GM19239 (cell line): ENCODE measurements around the gene CEP128.

ENCODE experiments used
- DNase-seq: peaks from one replicate; pipeline ENCODE4 v3.0.0; 2011; ENCODE audit warnings: low spot score; ENCODE audit not compliant: insufficient read length
- FAIRE-seq: peaks from 2 replicates; lab custom pipeline; 2011; peaks lifted over from hg19 to GRCh38; lab: Jason Lieb, UNC

CEP128 gene

DNA sequence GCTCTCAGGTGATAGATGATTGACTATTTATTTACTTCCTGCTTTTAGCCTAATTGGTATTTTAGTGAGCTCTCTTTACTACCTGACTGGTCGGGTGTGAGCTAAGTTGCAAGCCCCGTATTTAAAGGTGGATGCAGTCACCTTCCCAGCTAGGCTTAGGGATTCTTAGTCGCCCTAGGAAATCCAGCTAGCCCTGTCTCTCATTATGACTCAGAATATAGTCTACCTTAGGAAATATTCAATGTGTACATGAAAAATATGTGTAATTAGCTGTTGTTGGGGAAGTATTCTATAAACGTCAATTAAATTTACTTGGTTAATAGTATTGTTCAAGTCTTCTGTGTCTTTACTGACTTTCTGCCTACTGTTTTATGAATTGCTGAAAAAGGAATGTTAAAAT is 423.4 kb downstream of the CEP128 start:
- FAIRE-seq = no peak
- no peak for DNase-seq

DNA sequence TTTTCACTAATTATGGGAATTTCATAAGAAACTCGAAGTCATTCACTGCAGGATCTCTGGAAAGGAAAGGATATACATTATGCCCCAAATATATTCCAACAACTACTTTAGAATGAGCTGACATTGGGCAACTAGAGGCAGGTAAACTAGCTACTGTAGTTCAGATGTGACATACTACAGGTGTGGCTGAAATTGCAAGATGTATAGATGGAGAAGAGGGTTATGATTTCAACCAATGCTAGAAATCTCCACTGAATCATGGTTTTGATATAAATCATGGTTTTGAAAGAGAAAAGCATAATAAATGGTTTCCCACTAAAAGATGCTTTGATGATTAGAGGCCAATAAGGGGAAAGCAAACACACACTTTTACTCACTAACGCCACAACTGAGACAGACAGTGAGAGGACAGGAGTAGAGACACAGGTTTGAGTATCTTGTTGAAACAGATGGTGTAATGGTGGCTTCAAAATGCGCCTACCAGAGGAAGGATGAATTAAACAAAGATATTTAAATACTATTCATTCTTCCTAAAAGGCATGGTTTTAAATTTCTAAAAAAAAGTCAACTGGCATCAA is 434.2 kb downstream of the CEP128 start:
- FAIRE-seq (no peak), DNase-seq (no peak)

DNA sequence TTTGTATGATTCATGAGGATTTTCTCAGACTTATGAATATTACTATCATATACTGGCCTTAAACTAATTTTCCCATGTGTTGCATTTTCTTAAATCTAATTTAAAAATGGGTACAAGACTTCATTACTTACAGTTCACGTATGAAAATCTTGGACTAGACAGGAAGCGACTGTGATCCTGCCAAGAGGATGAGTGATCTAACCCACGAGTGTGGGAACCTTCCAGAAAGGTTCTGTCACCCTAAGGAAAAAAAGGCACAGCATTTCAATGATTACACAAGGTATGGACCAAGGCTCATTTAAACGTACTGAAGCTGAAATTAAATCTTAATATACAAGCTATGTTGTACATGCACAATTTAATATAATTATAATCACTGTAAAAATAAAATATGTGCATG is 436.8 kb downstream of the CEP128 start:
- DNase-seq = no peak
- no peak for FAIRE-seq

DNA sequence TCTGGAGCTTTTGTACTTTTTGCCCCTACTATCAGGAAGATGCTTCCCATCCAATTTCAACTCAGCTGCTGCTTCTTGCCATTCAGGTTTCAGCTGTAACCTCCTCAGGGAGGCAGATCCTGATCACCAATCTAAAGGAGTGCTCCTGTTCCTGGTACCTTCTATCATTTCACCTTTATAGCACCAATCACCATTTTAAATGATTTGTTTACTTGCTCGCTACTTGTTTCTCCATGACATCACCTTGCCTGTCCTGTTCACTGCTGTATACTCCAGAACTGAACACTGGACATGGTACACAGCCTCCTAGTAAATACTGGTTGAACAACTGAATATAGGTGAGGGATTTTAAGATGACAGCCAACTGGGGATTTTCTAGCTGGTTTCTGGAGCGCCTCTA is 443.0 kb downstream of the CEP128 start:
- DNase-seq (no peak), FAIRE-seq (no peak)

DNA sequence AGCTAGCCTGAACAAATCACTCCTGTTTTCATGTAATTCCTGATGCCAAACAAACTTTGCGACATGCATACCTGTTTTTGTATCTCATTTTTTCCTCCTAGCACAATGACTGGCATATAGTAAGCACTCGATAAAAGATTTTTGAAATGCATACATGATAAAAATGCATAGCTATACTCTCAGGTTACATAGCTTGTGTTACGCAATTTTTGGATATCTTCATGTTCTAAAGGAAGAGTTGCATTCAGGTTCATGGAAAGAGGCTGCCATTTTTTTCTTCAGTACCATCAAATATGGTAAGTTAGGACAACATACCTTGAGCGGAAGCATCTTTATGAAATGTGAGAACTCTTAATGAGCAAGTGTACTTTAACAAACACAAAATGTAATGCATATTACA is 445.4 kb downstream of the CEP128 start:
- FAIRE-seq = no peak

DNA sequence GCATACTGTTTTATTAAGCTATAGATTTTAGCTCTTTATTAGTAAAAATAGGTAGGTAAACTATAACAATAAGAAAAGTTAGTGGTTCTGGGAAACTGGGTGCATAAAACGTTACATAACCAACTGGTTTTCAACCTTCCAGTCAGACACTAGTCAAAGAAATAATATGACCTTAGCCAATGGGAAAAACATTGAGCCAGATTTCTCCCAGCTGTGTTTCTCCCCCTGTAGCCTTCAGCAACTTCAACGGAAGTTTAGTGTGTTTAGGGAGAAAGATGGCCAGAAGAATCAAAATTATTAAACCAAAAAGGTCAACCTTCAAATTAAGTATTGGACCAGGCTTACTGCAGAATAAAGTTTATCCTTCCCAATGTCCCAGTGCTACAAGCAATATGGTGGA is 446.8 kb downstream of the CEP128 start:
- DNase-seq (no peak), FAIRE-seq (no peak)

More for the DNA sequence above, 445.4 kb downstream of the CEP128 start:
- no peak for DNase-seq

DNA sequence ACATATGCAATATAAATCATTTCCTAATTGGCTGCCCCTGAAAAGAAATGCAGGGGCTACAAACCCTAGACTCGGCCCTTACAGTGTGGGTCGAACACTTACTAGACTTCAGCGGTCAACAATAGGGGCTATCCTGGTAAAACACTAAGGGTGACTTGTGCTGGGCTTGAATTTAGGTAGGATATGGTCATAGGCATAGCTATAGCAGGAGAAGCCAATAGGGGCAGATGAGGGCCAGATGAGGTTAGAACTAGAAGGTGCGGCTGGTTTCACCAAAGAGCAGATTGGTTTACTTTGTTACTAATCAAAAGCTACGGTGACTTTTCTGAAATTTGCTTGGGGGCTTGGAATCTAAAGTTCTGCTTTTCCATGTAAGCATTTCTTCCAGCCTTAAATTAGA is 447.9 kb downstream of the CEP128 start:
- FAIRE-seq (no peak), DNase-seq (no peak)

DNA sequence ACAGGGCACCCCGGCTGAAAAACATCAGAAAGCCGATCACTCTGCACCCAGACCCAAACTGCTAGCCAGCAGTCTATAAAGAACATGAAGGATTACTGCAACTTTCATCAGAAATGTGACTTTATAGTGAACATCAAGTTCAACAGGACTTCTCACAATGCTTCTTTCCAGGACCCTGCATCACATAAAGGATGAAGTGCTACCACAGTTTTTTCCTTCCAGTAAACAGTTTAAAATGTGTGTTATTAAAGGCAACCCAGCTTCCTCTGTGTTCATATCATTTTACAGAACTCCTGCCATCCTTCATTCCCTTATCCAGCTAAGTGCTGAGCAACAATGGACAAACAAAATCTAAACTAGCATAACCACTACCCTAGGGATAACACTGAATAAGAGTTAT is 449.9 kb downstream of the CEP128 start:
- DNase-seq = no peak
- no peak for FAIRE-seq

DNA sequence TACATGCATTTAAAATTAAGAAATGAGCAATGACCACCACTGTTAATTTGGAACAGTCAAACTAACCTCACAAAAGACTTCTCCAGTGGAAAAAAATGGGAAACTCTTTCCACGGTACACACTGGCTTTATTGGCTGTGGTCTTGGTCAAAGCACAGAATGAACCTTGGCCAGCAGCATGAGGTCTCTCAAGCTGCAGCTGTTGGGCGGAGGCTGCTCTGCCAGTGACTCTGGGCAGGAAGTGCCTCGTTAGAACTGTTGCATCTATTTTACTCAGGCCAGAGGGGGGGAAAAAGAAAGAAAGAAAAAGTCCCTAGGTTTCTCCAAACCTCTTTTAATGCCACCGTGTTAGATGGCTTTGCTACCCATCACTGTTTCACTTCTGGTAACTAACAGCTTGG is 450.4 kb downstream of the CEP128 start:
- no peak for FAIRE-seq

DNA sequence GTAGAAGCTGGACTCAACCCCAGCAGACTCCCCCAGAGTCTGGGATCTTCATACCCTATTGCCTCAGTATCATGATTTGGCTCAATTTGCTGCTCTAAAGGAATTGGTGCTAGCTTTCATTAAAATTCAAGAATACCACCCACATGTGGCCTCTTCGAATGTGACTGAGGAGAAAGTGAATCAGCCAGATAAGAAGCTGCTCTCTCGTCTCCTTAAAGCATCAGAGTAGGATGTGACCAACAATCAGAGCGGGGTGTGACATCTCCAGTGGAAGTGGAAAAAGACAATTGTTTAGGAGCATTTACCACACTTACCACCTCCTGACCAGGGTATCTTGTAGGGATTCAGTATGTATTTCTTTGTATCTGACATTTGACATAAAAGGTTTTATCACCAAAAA is 452.0 kb downstream of the CEP128 start:
- DNase-seq = no peak
- FAIRE-seq = no peak

More for the DNA sequence above, 450.4 kb downstream of the CEP128 start:
- DNase-seq = no peak

DNA sequence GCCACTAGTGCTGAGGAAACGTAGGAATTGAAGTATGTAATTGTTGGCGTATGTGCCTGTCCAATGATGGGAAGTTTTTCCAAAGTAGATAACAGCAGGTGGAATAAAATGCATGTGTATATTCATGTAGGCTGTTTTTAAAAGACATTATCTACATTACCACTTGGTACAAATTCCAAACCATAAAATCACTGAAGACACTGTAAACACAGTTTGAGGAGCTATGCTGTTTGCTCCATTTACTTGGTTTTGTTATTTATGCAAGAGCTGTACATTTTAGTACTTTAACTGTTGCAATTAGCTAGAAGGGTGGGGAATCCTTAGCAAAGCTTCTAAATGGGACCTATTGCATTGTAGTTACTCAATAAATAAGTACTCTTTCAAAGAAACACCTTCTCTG is 455.8 kb downstream of the CEP128 start:
- FAIRE-seq = no peak
- no peak for DNase-seq

DNA sequence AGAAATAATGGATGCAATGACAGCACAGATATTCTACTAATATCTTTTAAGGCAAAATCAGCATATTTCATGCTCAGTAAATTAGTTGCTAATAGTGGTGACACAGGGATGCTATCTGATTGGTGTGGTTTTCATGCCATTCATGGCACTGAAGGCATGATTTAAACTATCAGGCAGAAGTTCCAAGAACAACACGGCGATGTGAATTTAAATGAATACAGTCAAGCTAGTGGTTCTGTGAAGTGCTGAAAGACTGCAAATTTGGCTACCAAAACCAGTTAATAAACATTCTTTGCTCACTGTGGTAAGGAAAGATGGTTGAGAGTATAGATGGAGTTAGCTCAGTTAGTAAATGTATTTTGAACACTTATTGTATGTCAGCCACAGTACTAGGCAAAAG is 458.2 kb downstream of the CEP128 start:
- DNase-seq (no peak), FAIRE-seq (no peak)

DNA sequence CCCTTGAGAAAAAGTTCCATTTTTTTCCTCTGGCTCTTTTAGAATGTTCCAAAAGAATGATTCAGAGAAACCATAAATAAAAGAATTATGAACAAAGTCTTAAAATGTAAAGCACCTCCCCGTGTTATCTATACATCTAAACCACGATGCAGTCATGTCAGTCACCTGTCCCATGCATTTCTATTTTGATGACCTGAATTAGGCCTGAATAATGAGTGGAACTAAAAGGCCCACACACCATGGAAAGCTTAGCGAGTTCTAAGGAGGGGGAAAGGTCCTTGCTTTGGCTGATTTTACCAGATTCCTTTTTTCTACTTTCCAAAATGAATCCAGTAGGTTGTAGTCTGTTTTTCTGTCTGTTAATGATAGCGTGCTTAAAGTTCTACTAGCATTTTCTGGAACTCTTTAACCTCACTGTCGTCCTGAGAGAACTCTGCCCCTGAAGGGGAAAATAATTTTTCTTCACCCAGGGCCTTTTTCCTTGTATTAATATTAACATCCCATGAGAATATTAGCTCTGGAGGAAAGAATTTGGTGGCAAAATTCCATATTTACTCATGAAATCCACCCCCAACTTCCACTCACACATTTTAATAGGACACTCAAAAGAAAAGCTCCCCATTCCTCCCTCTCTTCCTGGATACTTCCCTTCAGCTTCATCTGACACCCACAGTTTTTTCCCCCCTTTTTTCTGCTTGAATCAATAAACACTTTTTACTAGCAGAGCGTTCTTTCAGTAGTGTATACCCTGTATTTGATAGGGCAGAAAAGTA is 464.0 kb downstream of the CEP128 start:
- no peak for FAIRE-seq
- DNase-seq = no peak

DNA sequence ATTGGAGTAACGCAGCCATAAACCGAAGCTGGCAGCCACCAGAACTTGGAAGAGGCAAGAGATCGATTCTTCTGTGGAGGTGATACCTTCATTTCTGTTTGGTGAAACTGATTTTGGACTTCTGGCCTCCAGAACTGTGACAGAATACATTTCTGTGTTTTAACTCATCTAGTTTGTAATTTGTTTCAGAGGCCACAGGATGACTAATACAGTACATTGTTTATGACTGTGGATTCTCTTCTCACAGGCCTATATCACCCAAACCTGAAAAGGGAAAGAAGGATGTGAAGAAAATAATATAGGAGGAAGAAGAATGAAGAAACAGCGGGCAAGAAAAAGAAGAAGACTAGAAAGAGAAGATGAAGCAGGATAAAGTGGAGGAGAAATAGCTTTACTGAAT is 466.5 kb downstream of the CEP128 start:
- no peak for DNase-seq
- FAIRE-seq = no peak

DNA sequence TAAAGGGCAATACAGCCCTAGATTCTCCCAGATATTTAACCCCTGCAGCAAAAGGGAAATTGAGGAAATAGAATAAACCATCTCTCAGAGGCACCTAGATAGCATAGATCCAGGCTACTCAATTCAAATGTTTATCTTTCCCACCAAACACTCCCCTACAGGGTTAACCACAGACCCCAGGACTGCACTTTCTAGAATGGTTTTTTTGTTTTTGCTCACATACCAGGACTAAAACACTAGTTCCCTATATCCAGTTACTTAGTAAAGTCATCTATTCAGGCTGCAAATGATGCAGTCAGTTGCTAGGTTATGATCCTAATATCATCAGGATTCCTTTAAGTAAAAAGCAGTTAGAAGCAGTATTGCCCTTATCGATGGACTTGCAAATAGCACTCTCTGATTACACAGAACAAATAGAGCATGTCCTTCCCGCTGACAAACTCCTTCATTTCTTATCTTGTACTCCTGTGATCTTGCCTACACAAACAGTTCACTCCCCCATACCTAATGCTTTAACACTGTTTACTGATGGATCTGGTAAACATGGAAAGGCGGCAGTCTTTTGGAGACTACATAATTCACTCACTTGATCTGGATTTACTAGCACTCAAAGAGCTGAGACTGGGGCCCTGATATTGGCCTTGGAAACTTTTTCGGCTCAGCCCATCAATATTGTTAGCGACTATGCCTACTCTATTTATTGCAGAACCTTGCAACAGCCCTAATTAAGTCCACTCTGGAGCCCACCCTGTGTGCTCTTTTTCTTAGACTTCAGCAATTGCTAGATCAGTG is 473.0 kb downstream of the CEP128 start:
- DNase-seq (no peak), FAIRE-seq (no peak)

DNA sequence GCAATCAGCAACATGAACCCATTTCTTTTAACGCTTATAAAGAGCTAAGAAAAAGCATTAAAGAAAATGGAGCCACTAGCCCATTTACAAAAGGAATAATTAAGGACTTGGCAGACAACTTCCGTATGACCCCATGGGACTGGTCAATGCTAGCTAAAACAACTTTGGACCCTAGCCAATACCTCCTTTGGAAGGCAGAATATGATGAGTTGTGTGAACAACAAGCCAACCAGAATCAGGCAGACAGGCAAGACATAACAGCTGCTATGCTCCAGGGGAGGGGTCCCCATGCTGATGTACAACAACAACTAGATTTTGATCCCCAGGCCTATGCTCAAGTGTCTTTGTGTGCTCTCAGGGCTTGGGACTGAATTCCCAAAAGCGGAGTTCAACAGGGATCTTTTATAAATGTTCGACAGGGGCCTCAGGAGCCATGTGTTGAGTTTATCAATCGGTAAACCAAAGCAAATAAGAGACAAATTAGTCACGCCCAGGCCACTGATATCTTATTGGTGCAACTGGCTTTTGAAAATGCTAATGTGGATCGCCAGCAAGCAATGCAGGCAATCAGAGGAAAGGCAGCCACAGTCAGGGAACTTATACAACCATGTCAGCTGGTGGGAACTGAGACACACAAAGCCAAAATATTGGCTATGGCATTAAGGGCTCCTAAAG is 475.9 kb downstream of the CEP128 start:
- DNase-seq (no peak), FAIRE-seq (no peak)

DNA sequence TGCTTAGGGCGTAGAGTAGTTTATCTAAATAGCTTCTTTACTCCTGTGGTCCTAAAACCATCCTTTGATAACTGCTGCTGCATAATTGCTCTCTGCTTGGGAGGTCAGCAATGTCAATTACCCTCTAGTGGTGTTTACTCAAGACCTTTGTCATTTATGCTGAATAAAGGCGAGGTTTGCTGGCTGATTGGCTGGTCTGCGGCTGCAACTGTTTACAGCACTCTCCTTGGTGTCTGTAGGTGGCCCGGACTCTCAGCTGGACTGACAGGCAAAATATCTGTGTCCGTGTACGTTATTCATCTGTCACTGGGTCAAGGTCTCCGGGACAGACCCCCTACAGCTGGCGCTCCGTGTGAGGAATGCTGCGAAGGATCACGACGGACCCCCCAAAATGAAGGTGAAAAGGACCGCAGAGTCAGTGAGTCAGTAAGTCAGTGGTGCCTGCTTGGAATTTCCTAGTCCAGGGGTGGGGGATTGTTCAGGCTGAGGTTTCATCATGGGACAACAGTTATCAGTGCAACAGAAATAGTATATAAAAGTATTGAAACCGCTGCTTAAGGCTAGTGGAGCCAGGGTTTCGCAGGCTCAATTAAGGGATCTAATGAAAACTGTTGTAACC is 476.9 kb downstream of the CEP128 start:
- FAIRE-seq (no peak), DNase-seq (no peak)

DNA sequence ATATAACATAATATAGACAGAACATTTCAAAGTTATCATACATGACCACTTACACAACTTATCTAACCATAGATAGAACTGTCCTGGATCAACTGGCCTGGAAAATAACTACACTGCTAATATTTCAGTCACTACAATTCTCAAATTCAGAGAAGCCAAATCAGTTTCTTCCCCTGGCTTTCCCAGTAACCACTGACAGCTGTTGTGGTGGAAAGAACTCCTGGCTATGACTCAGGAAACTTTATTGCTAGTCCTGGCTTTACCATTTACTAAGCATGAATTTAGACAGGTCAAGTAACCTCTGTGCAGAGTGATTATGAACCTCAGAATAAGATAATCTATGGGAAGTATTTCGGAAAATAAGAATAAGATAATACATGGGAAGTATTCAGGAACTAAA is 485.3 kb downstream of the CEP128 start:
- no peak for DNase-seq
- FAIRE-seq = no peak

DNA sequence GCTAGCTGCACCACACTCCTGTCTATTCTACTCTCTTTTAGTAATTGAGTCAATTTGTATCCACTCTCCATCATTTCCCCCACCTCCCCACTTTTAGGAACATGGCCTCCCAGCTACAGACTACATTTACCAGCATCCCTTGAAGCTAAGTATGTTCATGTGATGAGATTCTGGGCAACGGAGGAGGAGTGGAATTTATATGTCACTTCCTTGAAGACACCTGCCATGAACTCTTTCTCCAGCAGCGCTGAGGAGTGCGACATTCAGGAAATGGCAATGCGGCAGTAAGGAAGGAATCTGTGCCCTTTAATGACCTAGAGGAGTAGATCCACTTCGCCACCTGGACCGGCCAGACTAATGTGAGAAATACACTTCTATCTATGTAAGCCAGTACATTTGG is 486.5 kb downstream of the CEP128 start:
- FAIRE-seq (no peak), DNase-seq (no peak)

DNA sequence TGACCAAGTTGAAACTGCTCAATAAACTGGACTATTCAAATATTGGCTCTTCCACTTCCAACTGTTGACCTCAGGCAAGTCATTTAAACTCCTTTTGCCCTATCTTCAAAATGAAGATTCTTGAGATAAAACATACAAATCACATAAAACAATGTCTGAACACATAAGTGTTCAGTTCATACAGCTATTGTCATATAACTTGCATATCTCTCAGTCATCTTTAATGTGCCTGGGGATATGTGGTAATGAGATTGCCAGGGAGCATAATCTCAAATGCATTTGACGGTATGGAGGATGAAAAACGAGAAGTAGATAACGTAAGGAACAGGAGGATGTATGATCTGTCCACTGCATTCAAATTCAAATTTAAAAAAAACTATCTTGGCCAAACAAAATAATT is 493.3 kb downstream of the CEP128 start:
- FAIRE-seq = no peak
- no peak for DNase-seq
